HG02763 (cell line): ENCODE results near the gene SEPTIN12.

Experiments
- ATAC-seq: cut with Tn5 transposase; IDR thresholded peaks from one replicate; pipeline ENCODE4 v1.9.1; 2021; ENCODE audit warnings: mild to moderate bottlenecking, moderate library complexity; ENCODE audit not compliant: unreplicated experiment

SEPTIN12 gene

GRCh38 chr16:4734063-4734729, 53.9 kb downstream of the SEPTIN12 start, which contains the start of the genes ANKS3 and DNAAF8:
Gene ANKS3 (minus strand): TSS chr16:4734271. CDS start chr16:4730149, 4,122 bp downstream.
Gene DNAAF8 (plus strand): TSS chr16:4734537. CDS start chr16:4736515, 1,978 bp downstream.
- ATAC-seq, result peak; percentile 76

- ATAC-seq, result peak; percentile 1
These were observed 54.4 kb downstream of the SEPTIN12 start for GRCh38 chr16:4733747-4734062.

- no peak for ATAC-seq
These were observed 54.9 kb downstream of the SEPTIN12 start for GRCh38 chr16:4733211-4733742.

- no peak for ATAC-seq
These were observed 58.3 kb downstream of the SEPTIN12 start for GRCh38 chr16:4729876-4730275.

GRCh38 chr16:4728676-4729075, 59.5 kb downstream of the SEPTIN12 start:
- no peak for ATAC-seq
